ENCODE results near the gene COL24A1.

COL24A1 gene

DNA sequence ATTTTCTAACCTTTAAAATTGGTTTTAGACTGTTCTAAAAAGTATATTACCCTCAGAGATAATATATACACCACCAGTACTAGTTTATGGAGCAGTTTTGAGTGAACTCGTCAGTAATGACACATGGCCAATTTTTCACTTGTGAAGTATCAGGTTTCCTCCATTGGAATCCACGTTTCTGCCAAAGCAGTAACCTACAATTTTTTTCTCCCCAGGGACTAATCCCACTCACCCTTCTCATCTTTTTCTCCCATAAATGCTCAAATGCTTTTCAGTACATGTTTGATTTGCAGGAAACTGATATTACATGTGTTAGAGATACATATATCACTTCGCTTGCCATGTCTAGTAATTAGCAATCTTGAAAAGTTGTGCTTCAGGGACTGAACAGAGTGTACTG, 94.1 kb downstream of the COL24A1 start:
- H2AFZ ChIP-seq (ENCODE audit: low read length) = no peak overlapping the region
- H3K9ac ChIP-seq (ENCODE audit: low read length) = no peak overlapping the region
- H3K36me3 ChIP-seq (ENCODE audit: insufficient read depth, low read length) = no peaks in the 10 kb centered on the region
- no peaks in the 10 kb centered on the region for H3K79me2 ChIP-seq (ENCODE audit: insufficient read depth, low read length)
- TF ChIP-seq, protein P1, sequence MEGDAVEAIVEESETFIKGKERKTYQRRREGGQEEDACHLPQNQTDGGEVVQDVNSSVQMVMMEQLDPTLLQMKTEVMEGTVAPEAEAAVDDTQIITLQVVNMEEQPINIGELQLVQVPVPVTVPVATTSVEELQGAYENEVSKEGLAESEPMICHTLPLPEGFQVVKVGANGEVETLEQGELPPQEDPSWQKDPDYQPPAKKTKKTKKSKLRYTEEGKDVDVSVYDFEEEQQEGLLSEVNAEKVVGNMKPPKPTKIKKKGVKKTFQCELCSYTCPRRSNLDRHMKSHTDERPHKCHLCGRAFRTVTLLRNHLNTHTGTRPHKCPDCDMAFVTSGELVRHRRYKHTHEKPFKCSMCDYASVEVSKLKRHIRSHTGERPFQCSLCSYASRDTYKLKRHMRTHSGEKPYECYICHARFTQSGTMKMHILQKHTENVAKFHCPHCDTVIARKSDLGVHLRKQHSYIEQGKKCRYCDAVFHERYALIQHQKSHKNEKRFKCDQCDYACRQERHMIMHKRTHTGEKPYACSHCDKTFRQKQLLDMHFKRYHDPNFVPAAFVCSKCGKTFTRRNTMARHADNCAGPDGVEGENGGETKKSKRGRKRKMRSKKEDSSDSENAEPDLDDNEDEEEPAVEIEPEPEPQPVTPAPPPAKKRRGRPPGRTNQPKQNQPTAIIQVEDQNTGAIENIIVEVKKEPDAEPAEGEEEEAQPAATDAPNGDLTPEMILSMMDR (IDR thresholded peaks at IDR 0.05; ENCODE audit: low read length) = no peak
- TF ChIP-seq EZH2 (IDR thresholded peaks at IDR 0.05; ENCODE audit: borderline replicate concordance, low read length) = no peak
- H3K9me2 ChIP-seq (ENCODE audit: low read depth, low read length) = no peaks in the 10 kb centered on the region
- H3K9me3 ChIP-seq (ENCODE audit: low read length) = no peaks in the 10 kb centered on the region
- H3K27me3 ChIP-seq (ENCODE audit: insufficient read depth, low read length) = no peaks in the 10 kb centered on the region
- H4K20me1 ChIP-seq (ENCODE audit: insufficient read depth, low read length) = no peaks in the 10 kb centered on the region
- no peaks in the 10 kb centered on the region for H3K4me1 ChIP-seq (ENCODE audit: insufficient read depth, low read length, severe bottlenecking)
- no peak overlapping the region for H3K4me2 ChIP-seq (ENCODE audit: low read length)
- no peaks in the 10 kb centered on the region for H3F3A ChIP-seq (ENCODE audit: insufficient read depth, low read length)
- H3K4me3 ChIP-seq (ENCODE audit: low read depth, low read length, poor library complexity, severe bottlenecking) = no peak overlapping the region
- no peak overlapping the region for H3K27ac ChIP-seq (ENCODE audit: low read depth, low read length, poor library complexity, severe bottlenecking)

DNA sequence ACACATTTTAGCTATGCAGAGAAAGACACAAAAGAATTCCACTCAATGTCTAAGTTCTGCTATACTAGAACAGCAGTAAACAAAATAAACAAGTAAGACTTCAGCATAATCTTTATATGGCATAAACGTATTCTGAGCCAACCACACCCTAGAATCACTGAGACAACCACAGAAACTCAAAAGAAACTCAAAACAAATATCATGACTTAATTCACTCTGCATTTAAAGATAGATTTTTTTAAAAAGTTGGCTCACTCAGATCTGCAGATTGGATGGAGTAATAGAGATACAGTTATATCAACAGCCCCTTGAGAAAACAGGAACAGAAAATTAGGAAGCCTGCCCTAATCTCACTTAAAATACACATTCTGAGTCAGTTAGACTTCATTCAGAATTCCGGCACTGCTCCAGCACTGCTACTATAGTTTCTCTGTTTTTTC, 95.0 kb downstream of the COL24A1 start:
- no peak for TF ChIP-seq EZH2 (IDR thresholded peaks at IDR 0.05; ENCODE audit: borderline replicate concordance, low read length)
- TF ChIP-seq, protein P1 (IDR thresholded peaks at IDR 0.05; ENCODE audit: low read length) = no peak
- no peak overlapping the region for H3K4me2 ChIP-seq (ENCODE audit: low read length)

GRCh38 chr1:86054396-86054795, 102.2 kb downstream of the COL24A1 start:
- H4K20me1 ChIP-seq (ENCODE audit: insufficient read depth, low read length) = no peaks in the 10 kb centered on the region
- H2AFZ ChIP-seq (ENCODE audit: low read length) = no peak overlapping the region
- no peak overlapping the region for H3K4me3 ChIP-seq (ENCODE audit: low read depth, low read length, poor library complexity, severe bottlenecking)
- H3K36me3 ChIP-seq (ENCODE audit: insufficient read depth, low read length) = no peaks in the 10 kb centered on the region
- no peak for TF ChIP-seq EZH2 (IDR thresholded peaks at IDR 0.05; ENCODE audit: borderline replicate concordance, low read length)
- TF ChIP-seq, protein P1 (IDR thresholded peaks at IDR 0.05; ENCODE audit: low read length) = no peak
- no peaks in the 10 kb centered on the region for H3K79me2 ChIP-seq (ENCODE audit: insufficient read depth, low read length)
- no peaks in the 10 kb centered on the region for H3K27me3 ChIP-seq (ENCODE audit: insufficient read depth, low read length)
- no peaks in the 10 kb centered on the region for H3K4me1 ChIP-seq (ENCODE audit: insufficient read depth, low read length, severe bottlenecking)
- no peaks in the 10 kb centered on the region for H3K9me2 ChIP-seq (ENCODE audit: low read depth, low read length)
- no peak overlapping the region for H3K4me2 ChIP-seq (ENCODE audit: low read length)
- H3K27ac ChIP-seq (ENCODE audit: low read depth, low read length, poor library complexity, severe bottlenecking) = no peak overlapping the region
- no peaks in the 10 kb centered on the region for H3F3A ChIP-seq (ENCODE audit: insufficient read depth, low read length)
- no peaks in the 10 kb centered on the region for H3K9me3 ChIP-seq (ENCODE audit: low read length)
- no peak overlapping the region for H3K9ac ChIP-seq (ENCODE audit: low read length)

More for the DNA sequence above, 95.0 kb downstream of the COL24A1 start:
- no peaks in the 10 kb centered on the region for H4K20me1 ChIP-seq (ENCODE audit: insufficient read depth, low read length)
- H3K9me2 ChIP-seq (ENCODE audit: low read depth, low read length) = no peaks in the 10 kb centered on the region
- no peak overlapping the region for H3K4me3 ChIP-seq (ENCODE audit: low read depth, low read length, poor library complexity, severe bottlenecking)
- H3K9me3 ChIP-seq (ENCODE audit: low read length) = no peaks in the 10 kb centered on the region
- H3K36me3 ChIP-seq (ENCODE audit: insufficient read depth, low read length) = no peaks in the 10 kb centered on the region
- no peak overlapping the region for H2AFZ ChIP-seq (ENCODE audit: low read length)
- H3K27ac ChIP-seq (ENCODE audit: low read depth, low read length, poor library complexity, severe bottlenecking) = no peak overlapping the region
- no peaks in the 10 kb centered on the region for H3K4me1 ChIP-seq (ENCODE audit: insufficient read depth, low read length, severe bottlenecking)
- no peaks in the 10 kb centered on the region for H3F3A ChIP-seq (ENCODE audit: insufficient read depth, low read length)
- no peaks in the 10 kb centered on the region for H3K79me2 ChIP-seq (ENCODE audit: insufficient read depth, low read length)
- H3K9ac ChIP-seq (ENCODE audit: low read length) = no peak overlapping the region
- H3K27me3 ChIP-seq (ENCODE audit: insufficient read depth, low read length) = no peaks in the 10 kb centered on the region

All from OCI-LY1 (cell line).